ENCODE data around the gene CDK11B.
"Not testable (repeated sequence)": the region's sequence is repeated elsewhere in the genome, so short reads cannot be mapped to it uniquely, and the experiment has no call there.

DNA sequence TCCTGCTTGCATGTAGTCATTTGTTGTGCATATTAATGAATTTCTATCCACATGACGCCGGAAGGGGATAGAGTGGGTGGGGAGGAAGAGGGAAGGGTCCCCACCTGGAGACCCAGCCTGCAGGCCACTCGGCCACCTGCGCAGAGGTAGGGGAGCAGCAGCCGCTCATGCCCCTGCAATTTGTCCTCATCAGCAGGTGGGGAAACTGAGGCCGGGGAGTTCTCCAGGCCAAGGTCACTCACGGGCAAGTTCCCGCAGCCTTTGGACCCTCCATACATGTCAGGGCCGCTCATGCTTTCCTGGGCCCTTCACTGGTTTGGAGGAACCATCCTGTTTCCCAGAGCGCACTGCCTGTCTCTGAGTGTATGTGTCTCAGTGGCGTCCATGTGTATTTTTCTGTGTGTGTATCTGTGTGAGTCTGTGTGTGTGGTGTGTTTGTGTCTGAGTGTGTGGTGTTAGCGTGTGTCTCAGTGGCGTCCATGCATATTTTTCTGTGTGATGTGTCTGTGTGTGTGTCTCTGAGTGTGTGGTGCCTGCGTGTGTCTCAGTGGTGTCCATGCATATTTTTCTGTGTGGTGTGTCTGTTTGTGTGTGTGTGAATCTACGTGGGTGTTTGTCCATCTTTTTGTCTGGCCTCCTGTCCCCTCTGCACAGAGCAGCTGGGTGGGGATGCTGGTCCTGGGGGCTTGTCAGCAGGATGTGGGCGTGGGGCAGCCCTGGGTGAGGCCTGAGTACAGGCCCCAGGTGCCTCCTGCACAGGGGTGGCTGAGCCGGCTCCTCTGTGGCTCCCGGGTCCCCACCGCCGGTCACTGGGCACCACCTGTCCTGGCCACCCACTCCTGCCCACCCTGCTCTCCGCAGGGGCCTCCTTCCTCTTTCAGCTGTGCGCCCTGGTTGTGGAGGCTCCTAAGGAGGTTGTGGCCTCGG is 37.9 kb upstream of the CDK11B start:
- TF ChIP-seq POLR2A (IDR thresholded peaks at IDR 0.05; ENCODE audit: low read depth, low read length); POU2F2 (IDR thresholded peaks at IDR 0.05; ENCODE audit: low read depth, low read length); POLR2AphosphoS5 (IDR thresholded peaks at IDR 0.05; ENCODE audit: low read depth, low read length); TAF1 (IDR thresholded peaks at IDR 0.05; ENCODE audit: low read depth, low read length); PAX5 (IDR thresholded peaks at IDR 0.05; ENCODE audit: insufficient read depth, low read length, severe bottlenecking); SPI1 (IDR thresholded peaks at IDR 0.05; ENCODE audit: low read depth, low read length): not testable (repeated sequence)

Data from GM12891 (cell line).